ENCODE measurements around the gene SMIM7. TPM values are rescaled to one million over a fixed set of nuclear protein-coding genes. Genes with fewer than 3 reads are reported as not detected.
A peak's percentile ranks its signal among the peaks of the same experiment; 100 is the strongest.

Gene SMIM7
- total and polyA plus RNA-seq, 4 experiments from 2014 or later, result 59.6 to 94.1 (median 78.1) TPM

DNA sequence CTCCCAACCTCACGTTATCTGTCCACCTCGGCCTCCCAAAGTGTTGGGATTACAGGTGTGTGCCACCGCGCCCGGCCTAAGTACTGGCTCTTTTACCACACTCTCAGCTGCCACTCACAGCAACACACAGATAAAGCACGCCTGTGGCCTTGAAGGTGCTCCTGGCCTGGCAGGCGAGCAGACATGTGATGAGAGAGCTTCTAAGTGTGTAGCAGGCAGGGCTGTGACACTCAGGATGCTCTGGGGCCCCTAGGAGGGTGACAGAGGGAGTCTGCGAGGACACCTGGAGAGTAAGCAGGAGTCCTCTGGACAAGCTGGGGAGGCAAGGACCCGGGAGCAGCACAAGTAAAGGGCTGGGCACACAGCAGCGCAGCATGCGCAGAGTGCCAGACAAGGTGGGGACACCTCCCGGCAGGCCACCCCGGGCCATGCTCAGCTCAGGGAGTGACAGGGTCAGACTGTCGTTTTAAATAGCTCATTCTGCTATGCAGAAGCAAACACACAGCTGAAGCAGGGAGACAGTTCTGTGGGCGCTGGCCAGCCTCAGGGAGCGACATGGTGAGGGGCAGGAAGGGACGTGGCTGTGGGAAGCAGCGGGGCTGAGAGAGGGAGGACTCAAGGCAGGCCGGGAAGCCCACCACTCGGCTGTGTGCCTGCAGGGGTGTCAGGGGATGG, 58.4 kb downstream of the SMIM7 start:
- Mint-ChIP-seq H3K4me1 (peaks cover 22 to 68% (median 39%) of the 10 kb centered on the region in 4 donors), H3K27ac (peak overlapping the region in 3 of 7 donors; percentile 6 to 46 (median 38))
- POLR2A ChIA-PET (ENCODE audit: partially characterized antibody), result no interaction called here

DNA sequence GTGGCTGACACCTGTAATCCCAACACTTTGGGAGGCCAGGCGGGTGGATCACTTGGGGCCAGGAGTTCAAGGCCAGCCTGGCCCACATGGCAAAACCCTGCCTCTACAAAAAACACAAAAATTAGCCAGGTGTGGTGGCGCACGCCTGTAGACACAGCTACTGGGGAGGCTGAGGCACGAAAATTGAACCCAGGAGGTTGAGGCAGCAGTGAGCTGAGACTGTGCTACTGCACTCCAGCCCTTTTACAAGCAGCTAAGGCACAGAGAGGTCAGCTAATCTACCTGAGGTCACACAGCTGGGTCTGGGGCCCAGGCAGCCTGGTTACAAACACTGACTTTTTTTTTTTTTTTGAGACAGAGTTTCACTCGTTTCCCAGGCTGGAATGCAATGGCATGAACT, 59.1 kb downstream of the SMIM7 start:
- no peaks in the 10 kb centered on the region for H3K9me3 Mint-ChIP-seq
- DNase-seq, result no peak
- H3K4me3 Mint-ChIP-seq, result no peak overlapping the region
- no peaks in the 10 kb centered on the region for H3K9me3 ChIP-seq (ENCODE audit: control insufficient read depth in 1 of 2, low read length in 2 of 2)
- no peaks in the 10 kb centered on the region for H3K27me3 ChIP-seq (ENCODE audit: insufficient read depth, low read length)
- no peaks in the 10 kb centered on the region for H3K27me3 Mint-ChIP-seq
- H3K4me3 ChIP-seq (ENCODE audit: low read length in 2 of 2), result no peak overlapping the region
- H3K27ac ChIP-seq (ENCODE audit: low read depth, low read length), result no peak overlapping the region
- peak overlapping the region in 2 of 7 donors; percentile 53 to 59 for H3K27ac Mint-ChIP-seq
- H3K4me1 Mint-ChIP-seq, result peaks cover 27 to 73% (median 44%) of the 10 kb centered on the region in 4 donors
- peaks cover 25% of the 10 kb centered on the region for H3K4me1 ChIP-seq (ENCODE audit: insufficient read depth, low read length)
- POLR2A ChIA-PET (ENCODE audit: partially characterized antibody), result no interaction called here
- intact Hi-C loops (cut with micrococcal nuclease), result no loop called here
- CTCF ChIA-PET (ENCODE audit: partially characterized antibody), result no interaction called here
- H3K36me3 Mint-ChIP-seq, result peaks cover 0 to 11% of the 10 kb centered on the region in 2 donors
- H3K36me3 ChIP-seq (ENCODE audit: insufficient read depth, low read length), result no peaks in the 10 kb centered on the region

More for the DNA sequence above, 58.4 kb downstream of the SMIM7 start:
- Mint-ChIP-seq H3K4me3 (no peak overlapping the region), H3K27me3 (no peaks in the 10 kb centered on the region), H3K36me3 (peaks cover 0 to 12% of the 10 kb centered on the region in 2 donors), H3K9me3 (no peaks in the 10 kb centered on the region)
- H3K4me3 ChIP-seq (ENCODE audit: low read length in 2 of 2), result no peak overlapping the region
- H3K36me3 ChIP-seq (ENCODE audit: insufficient read depth, low read length), result no peaks in the 10 kb centered on the region
- H3K27me3 ChIP-seq (ENCODE audit: insufficient read depth, low read length), result no peaks in the 10 kb centered on the region
- intact Hi-C loops (cut with micrococcal nuclease), result no loop called here
- H3K27ac ChIP-seq (ENCODE audit: low read depth, low read length), result no peak overlapping the region
- H3K4me1 ChIP-seq (ENCODE audit: insufficient read depth, low read length), result peaks cover 18% of the 10 kb centered on the region
- no peaks in the 10 kb centered on the region for H3K9me3 ChIP-seq (ENCODE audit: control insufficient read depth in 1 of 2, low read length in 2 of 2)
- no peak for DNase-seq
- CTCF ChIA-PET (ENCODE audit: partially characterized antibody), result no interaction called here

DNA sequence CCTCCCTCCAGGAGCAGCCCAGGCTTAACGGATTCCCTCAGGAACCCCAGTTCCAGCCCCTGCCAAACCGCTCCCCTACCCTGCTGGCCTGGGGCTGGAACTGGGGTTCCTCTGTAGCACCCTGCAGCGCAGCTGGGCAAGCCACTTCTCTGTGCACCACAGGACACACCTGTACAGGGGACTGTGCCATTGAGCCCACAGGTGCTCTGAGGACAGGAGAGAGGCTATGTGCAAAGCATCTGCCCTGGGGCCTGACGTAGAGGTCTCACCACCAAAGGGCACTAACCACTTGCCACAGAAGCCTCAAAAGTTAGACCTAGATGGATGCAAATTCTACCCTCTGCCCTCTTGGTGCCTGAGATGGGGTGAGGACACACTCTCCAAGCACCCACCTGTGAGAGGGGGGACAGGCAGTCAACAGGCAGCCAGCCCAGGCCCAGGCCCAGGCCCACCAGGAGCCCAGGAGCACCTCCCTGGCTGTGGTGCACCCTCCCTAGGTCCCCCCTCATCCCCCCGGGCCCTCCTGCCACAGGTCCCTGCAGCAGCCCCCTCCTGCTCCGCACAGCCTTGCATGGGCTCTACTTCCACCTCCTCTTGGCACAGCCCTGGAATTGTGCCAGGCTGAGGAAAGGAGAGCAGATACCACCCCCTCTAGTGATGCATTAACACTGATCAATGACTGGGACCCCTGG, 60.1 kb downstream of the SMIM7 start:
- no peaks in the 10 kb centered on the region for H3K27me3 Mint-ChIP-seq
- Histone ChIP-seq H3K4me3 (ENCODE audit: low read length in 2 of 2) (no peak overlapping the region), H3K27ac (ENCODE audit: low read depth, low read length) (no peak overlapping the region), H3K27me3 (ENCODE audit: insufficient read depth, low read length) (no peaks in the 10 kb centered on the region), H3K9me3 (ENCODE audit: control insufficient read depth in 1 of 2, low read length in 2 of 2) (no peaks in the 10 kb centered on the region), H3K4me1 (ENCODE audit: insufficient read depth, low read length) (peaks cover 29% of the 10 kb centered on the region), H3K36me3 (ENCODE audit: insufficient read depth, low read length) (no peaks in the 10 kb centered on the region)
- peak overlapping the region in 5 of 7 donors; percentile 52 to 72 (median 59) for H3K27ac Mint-ChIP-seq
- POLR2A ChIA-PET (ENCODE audit: partially characterized antibody), result interaction anchor here (0.7 to 1.1 kb wide), 2 partner anchors 24 to 1357 kb away, joined by 3 read pairs; no protein-coding TSS in a partner anchor
- H3K4me3 Mint-ChIP-seq, result no peak overlapping the region
- no peak for DNase-seq
- H3K4me1 Mint-ChIP-seq, result peaks cover 31 to 73% (median 48%) of the 10 kb centered on the region in 4 donors
- H3K36me3 Mint-ChIP-seq, result peaks cover 0 to 5% of the 10 kb centered on the region in 2 donors
- CTCF ChIA-PET (ENCODE audit: partially characterized antibody), result no interaction called here
- no peaks in the 10 kb centered on the region for H3K9me3 Mint-ChIP-seq
- intact Hi-C loops (cut with micrococcal nuclease), result no loop called here

DNA sequence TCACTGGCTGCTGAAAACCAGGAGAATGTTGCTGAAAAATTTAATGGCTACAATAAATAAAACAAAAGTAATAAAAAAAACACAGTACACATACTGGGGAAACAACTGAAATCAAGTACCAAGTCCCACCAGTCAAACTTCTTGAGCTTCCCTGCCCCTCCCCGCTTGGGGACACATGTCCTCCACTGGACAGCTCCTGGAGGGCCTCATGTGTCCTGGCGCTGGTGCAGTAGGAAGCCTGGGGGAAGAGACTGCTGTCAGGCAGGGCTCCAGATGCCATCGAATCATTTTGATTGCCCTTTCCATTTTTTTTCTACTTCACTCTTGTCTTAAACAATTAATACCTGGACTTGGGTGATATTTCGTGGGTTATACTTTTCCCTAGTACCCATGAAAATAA, 61.1 kb downstream of the SMIM7 start:
- intact Hi-C loops (cut with micrococcal nuclease), result no loop called here
- H3K27ac ChIP-seq (ENCODE audit: low read depth, low read length), result no peak overlapping the region
- ChIA-PET CTCF (ENCODE audit: partially characterized antibody) (interaction anchor here (0.8 kb wide), 1 partner anchor 13 kb away, joined by 3 read pairs; no protein-coding TSS in a partner anchor), POLR2A (ENCODE audit: partially characterized antibody) (interaction anchor here (0.7 to 1.1 kb wide), 2 partner anchors 25 to 1356 kb away, joined by 3 read pairs; no protein-coding TSS in a partner anchor)
- H3K4me1 Mint-ChIP-seq, result peaks cover 40 to 75% (median 53%) of the 10 kb centered on the region in 4 donors
- no peak overlapping the region for H3K4me3 Mint-ChIP-seq
- H3K9me3 Mint-ChIP-seq, result no peaks in the 10 kb centered on the region
- no peaks in the 10 kb centered on the region for H3K27me3 Mint-ChIP-seq
- peak overlapping the region in 5 of 7 donors; percentile 13 to 57 (median 42) for H3K27ac Mint-ChIP-seq
- H3K4me3 ChIP-seq (ENCODE audit: low read length in 2 of 2), result no peak overlapping the region
- no peaks in the 10 kb centered on the region for H3K9me3 ChIP-seq (ENCODE audit: control insufficient read depth in 1 of 2, low read length in 2 of 2)
- DNase-seq, result no peak
- H3K4me1 ChIP-seq (ENCODE audit: insufficient read depth, low read length), result peaks cover 38% of the 10 kb centered on the region
- H3K36me3 Mint-ChIP-seq, result peaks cover 0 to 4% of the 10 kb centered on the region in 2 donors
- no peaks in the 10 kb centered on the region for H3K36me3 ChIP-seq (ENCODE audit: insufficient read depth, low read length)
- H3K27me3 ChIP-seq (ENCODE audit: insufficient read depth, low read length), result no peaks in the 10 kb centered on the region

DNA sequence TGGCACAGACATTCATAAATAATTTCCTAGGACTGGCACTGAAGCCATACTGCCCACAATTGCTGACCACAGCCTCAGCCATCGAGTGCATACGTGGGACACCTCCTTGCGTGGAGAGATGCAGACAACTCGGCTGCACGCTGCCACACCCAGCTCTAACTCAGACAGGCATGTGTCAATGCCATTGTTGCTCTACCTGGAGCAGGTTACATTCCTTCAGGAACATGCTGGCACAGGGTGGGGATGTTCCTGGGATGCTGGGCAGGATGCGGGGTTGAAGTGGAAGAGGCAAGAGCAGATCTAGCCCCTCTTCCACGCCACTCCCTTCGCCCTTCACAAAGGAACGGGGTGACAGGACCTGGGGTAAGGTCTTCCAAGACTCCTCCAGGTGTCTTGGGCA, 63.5 kb downstream of the SMIM7 start:
- H3K4me1 Mint-ChIP-seq, result peaks cover 50 to 83% (median 61%) of the 10 kb centered on the region in 4 donors
- CTCF ChIA-PET (ENCODE audit: partially characterized antibody), result no interaction called here

More for the DNA sequence above, 63.5 kb downstream of the SMIM7 start:
- H3K4me3 Mint-ChIP-seq, result no peak overlapping the region
- POLR2A ChIA-PET (ENCODE audit: partially characterized antibody), result interaction anchor here (0.9 kb wide), 1 partner anchor 29 kb away, joined by 3 read pairs; no protein-coding TSS in a partner anchor
- no peak overlapping the region for H3K4me3 ChIP-seq (ENCODE audit: low read length in 2 of 2)
- H3K27me3 ChIP-seq (ENCODE audit: insufficient read depth, low read length), result no peaks in the 10 kb centered on the region
- no peaks in the 10 kb centered on the region for H3K36me3 ChIP-seq (ENCODE audit: insufficient read depth, low read length)
- H3K36me3 Mint-ChIP-seq, result peaks cover 0 to 2% of the 10 kb centered on the region in 2 donors
- no peaks in the 10 kb centered on the region for H3K9me3 Mint-ChIP-seq
- peaks cover 62% of the 10 kb centered on the region for H3K4me1 ChIP-seq (ENCODE audit: insufficient read depth, low read length)
- no peaks in the 10 kb centered on the region for H3K9me3 ChIP-seq (ENCODE audit: control insufficient read depth in 1 of 2, low read length in 2 of 2)
- intact Hi-C loops (cut with micrococcal nuclease), result no loop called here
- DNase-seq, result no peak
- peak overlapping the region in 4 of 7 donors; percentile 53 to 88 (median 64) for H3K27ac Mint-ChIP-seq
- no peak overlapping the region for H3K27ac ChIP-seq (ENCODE audit: low read depth, low read length)
- H3K27me3 Mint-ChIP-seq, result no peaks in the 10 kb centered on the region

Other genes starting within 250 kb of the SMIM7 start
- gene EPS15L1, start 188.2 kb downstream of the SMIM7 start, total RNA-seq, result 10 to 100 TPM; 53.6 to 55.8 TPM
- gene EPS15L1, start 188.2 kb downstream of the SMIM7 start, polyA plus RNA-seq, result 10 to 100 TPM in 1 of 2 donors, 1 to 10 TPM in 1; 6.6 to 12.7 TPM
- gene CALR3, start 164.0 kb downstream of the SMIM7 start, total RNA-seq, result not detected
- gene CALR3, start 164.0 kb downstream of the SMIM7 start, polyA plus RNA-seq, result not detected
- gene C19orf44, start 163.8 kb downstream of the SMIM7 start, total RNA-seq, result 1 to 10 TPM; 4.6 to 6.7 TPM
- 1 to 10 TPM in 1 of 2 donors, under 1 TPM in 1; 0.38 to 1.7 TPM for gene C19orf44, start 163.8 kb downstream of the SMIM7 start, polyA plus RNA-seq
- gene CHERP, start 117.7 kb downstream of the SMIM7 start, total RNA-seq, result 10 to 100 TPM; 72.9 to 73.5 TPM
- gene CHERP, start 117.7 kb downstream of the SMIM7 start, polyA plus RNA-seq, result 10 to 100 TPM in 1 of 2 donors, 1 to 10 TPM in 1; 5.3 to 24.6 TPM
- 10 to 100 TPM; 38.8 TPM for gene SLC35E1, start 87.7 kb downstream of the SMIM7 start, total RNA-seq
- 10 to 100 TPM; 15.3 to 31.8 TPM for gene SLC35E1, start 87.7 kb downstream of the SMIM7 start, polyA plus RNA-seq
- gene MED26, start 31.9 kb downstream of the SMIM7 start, total RNA-seq, result 10 to 100 TPM; 17.8 to 18.6 TPM
- gene MED26, start 31.9 kb downstream of the SMIM7 start, polyA plus RNA-seq, result 1 to 10 TPM; 3.3 to 4.6 TPM
- gene TMEM38A, start 995 bp upstream of the SMIM7 start, total RNA-seq, result under 1 TPM; 0.67 to 0.99 TPM
- gene TMEM38A, start 995 bp upstream of the SMIM7 start, polyA plus RNA-seq, result 1 to 10 TPM in 1 of 2 donors, under 1 TPM in 1; 0.22 to 1.2 TPM
- not detected for gene NWD1, start 59.7 kb upstream of the SMIM7 start, total RNA-seq
- not detected for gene NWD1, start 59.7 kb upstream of the SMIM7 start, polyA plus RNA-seq
- 10 to 100 TPM; 86.4 to 88.4 TPM for gene SIN3B, start 169.3 kb upstream of the SMIM7 start, total RNA-seq
- gene SIN3B, start 169.3 kb upstream of the SMIM7 start, polyA plus RNA-seq, result 1 to 10 TPM; 1.4 to 5.5 TPM
- not detected for gene F2RL3, start 228.9 kb upstream of the SMIM7 start, total RNA-seq
- not detected for gene F2RL3, start 228.9 kb upstream of the SMIM7 start, polyA plus RNA-seq

Data from CD4-positive, alpha-beta memory T cell (primary cell).